Neural crest cell (in vitro differentiated cells): ENCODE measurements around the gene CCDC12. TPM values are rescaled to one million over a fixed set of nuclear protein-coding genes. Genes with fewer than 3 reads are reported as not detected.

Experiments used
- DNase-seq: peaks from one replicate; pipeline ENCODE4 v3.0.0; 2021; ENCODE audit warnings: low read depth, mixed read lengths, low spot score
- H3K27ac Mint-ChIP-seq: one replicate; pipeline ENCODE4 v1.8.0; 2021; ENCODE audit warnings: mild to moderate bottlenecking, mixed read lengths; ENCODE audit not compliant: unreplicated experiment
- H3K27me3 Mint-ChIP-seq: 2 replicates; pipeline ENCODE4 v1.8.0; 2021; ENCODE audit warnings: low read depth, mild to moderate bottlenecking, mixed read lengths
- H3K36me3 Mint-ChIP-seq: 2 replicates; pipeline ENCODE4 v1.8.0; 2021; ENCODE audit warnings: low read depth, mild to moderate bottlenecking, mixed read lengths
- H3K4me1 Mint-ChIP-seq: 2 replicates; pipeline ENCODE4 v1.8.0; 2021; ENCODE audit warnings: mixed read lengths
- H3K4me3 Mint-ChIP-seq: one replicate; pipeline ENCODE4 v1.8.0; 2021; ENCODE audit warnings: mild to moderate bottlenecking, mixed read lengths
- H3K9me3 Mint-ChIP-seq: 2 replicates; pipeline ENCODE4 v1.8.0; 2021; ENCODE audit warnings: mixed read lengths
- total RNA-seq: library from RNA; stranded (reverse); gene quantifications from 2 replicates; pipeline ENCODE4 v1.2.1, GENCODE V29; 2021
- TF ChIP-seq, protein P1 (sequence below): fragments of 200-600 bp; sonication (generic); conservative IDR thresholded peaks from 2 replicates; pipeline ENCODE4 v1.5.0; 2021; ENCODE audit warnings: antibody characterized with exemption, mild to moderate bottlenecking

CCDC12 gene
- total RNA-seq, 1 donor from 2014 or later, result 54.3 TPM

- Mint-ChIP-seq H3K27me3 (no peaks in the 10 kb centered on the region), H3K27ac (no peak overlapping the region), H3K4me1 (peaks cover 4% of the 10 kb centered on the region), H3K36me3 (no peaks in the 10 kb centered on the region), H3K9me3 (no peaks in the 10 kb centered on the region), H3K4me3 (no peak overlapping the region)
- DNase-seq, result no peak
- TF ChIP-seq, protein P1, sequence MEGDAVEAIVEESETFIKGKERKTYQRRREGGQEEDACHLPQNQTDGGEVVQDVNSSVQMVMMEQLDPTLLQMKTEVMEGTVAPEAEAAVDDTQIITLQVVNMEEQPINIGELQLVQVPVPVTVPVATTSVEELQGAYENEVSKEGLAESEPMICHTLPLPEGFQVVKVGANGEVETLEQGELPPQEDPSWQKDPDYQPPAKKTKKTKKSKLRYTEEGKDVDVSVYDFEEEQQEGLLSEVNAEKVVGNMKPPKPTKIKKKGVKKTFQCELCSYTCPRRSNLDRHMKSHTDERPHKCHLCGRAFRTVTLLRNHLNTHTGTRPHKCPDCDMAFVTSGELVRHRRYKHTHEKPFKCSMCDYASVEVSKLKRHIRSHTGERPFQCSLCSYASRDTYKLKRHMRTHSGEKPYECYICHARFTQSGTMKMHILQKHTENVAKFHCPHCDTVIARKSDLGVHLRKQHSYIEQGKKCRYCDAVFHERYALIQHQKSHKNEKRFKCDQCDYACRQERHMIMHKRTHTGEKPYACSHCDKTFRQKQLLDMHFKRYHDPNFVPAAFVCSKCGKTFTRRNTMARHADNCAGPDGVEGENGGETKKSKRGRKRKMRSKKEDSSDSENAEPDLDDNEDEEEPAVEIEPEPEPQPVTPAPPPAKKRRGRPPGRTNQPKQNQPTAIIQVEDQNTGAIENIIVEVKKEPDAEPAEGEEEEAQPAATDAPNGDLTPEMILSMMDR, result no peak
Observed at GRCh38 chr3:46987743-46988401, 11.3 kb upstream of the CCDC12 start.

- Mint-ChIP-seq H3K4me3 (no peak overlapping the region), H3K9me3 (no peaks in the 10 kb centered on the region), H3K27me3 (no peaks in the 10 kb centered on the region), H3K4me1 (peaks cover 4% of the 10 kb centered on the region), H3K27ac (no peak overlapping the region), H3K36me3 (no peaks in the 10 kb centered on the region)
- TF ChIP-seq, protein P1, result no peak
- no peak for DNase-seq
Observed at GRCh38 chr3:46987319-46987742, 10.8 kb upstream of the CCDC12 start.

GRCh38 chr3:46986782-46987310, 10.3 kb upstream of the CCDC12 start:
- peaks cover 4% of the 10 kb centered on the region for H3K4me1 Mint-ChIP-seq

DNA sequence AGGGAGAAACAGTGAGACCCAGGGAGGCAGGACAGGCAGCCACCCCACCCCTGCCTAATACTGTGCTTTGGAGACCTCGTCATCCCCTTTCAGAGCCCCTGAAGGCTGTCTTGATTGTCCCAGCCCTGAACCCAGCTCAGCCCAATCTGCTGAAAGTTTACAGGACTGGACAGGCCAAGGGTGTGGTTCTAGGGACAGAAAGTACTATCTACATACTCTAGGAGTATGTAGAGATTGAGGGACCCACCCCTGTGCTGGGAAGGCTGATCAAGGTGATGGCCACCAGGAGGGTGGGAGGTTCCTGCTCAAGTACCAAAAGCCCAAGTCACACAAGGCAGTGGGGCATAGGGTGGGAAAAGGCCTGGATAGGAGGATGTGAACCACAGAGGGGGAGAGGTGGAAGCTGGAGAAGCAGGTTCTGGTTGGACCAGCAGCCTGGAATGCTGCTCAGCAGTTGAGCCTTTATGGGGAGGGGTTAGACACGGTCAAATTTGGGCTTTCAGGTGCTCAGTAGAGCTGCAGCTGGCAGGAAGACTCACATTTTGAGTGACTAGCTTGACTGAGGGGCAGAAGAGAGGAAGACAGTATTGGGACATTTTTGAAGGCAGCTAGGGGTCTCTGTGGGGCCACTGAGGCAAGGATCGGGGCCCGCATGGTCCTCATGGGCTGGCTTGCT, 9.6 kb upstream of the CCDC12 start:
- peaks cover 4% of the 10 kb centered on the region for H3K4me1 Mint-ChIP-seq
- TF ChIP-seq, protein P1, result no peak
- H3K27me3 Mint-ChIP-seq, result no peaks in the 10 kb centered on the region
- H3K9me3 Mint-ChIP-seq, result no peaks in the 10 kb centered on the region
- H3K36me3 Mint-ChIP-seq, result no peaks in the 10 kb centered on the region
- H3K4me3 Mint-ChIP-seq, result no peak overlapping the region
- DNase-seq, result no peak
- H3K27ac Mint-ChIP-seq, result no peak overlapping the region

More at GRCh38 chr3:46986782-46987310, 10.3 kb upstream of the CCDC12 start:
- TF ChIP-seq, protein P1, result no peak
- Mint-ChIP-seq H3K27me3 (no peaks in the 10 kb centered on the region), H3K9me3 (no peaks in the 10 kb centered on the region), H3K36me3 (no peaks in the 10 kb centered on the region), H3K4me3 (no peak overlapping the region), H3K27ac (no peak overlapping the region)
- no peak for DNase-seq

DNA sequence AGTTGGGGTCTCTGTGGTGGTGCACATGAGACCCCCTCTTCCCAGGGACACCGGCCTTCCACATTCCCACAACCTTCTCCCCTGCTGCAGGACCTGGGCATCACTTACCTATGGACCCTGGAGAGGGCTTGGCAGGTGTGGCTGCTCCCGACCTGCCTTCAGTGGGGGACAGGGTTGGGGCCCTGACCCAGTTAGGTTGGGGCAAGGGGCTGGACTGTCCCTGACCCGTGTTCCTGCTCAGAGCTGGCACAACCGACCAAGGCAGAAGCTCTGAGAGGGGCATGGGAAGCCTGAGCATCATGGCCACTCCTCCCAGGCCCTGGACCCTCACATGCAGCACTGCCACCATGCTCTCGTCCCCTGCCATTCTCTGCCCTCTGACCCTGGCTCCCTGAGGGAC, 9.0 kb upstream of the CCDC12 start:
- H3K4me1 Mint-ChIP-seq, result peaks cover 4% of the 10 kb centered on the region
- no peaks in the 10 kb centered on the region for H3K9me3 Mint-ChIP-seq

More for the DNA sequence above, 9.0 kb upstream of the CCDC12 start:
- H3K36me3 Mint-ChIP-seq, result no peaks in the 10 kb centered on the region
- no peak for DNase-seq
- TF ChIP-seq, protein P1, result no peak
- no peak overlapping the region for H3K27ac Mint-ChIP-seq
- no peaks in the 10 kb centered on the region for H3K27me3 Mint-ChIP-seq
- H3K4me3 Mint-ChIP-seq, result no peak overlapping the region
